K562 (cell line): ENCODE results near the gene ADAM15. TPM values are rescaled to one million over a fixed set of nuclear protein-coding genes. Genes with fewer than 3 reads are reported as not detected.

Source experiments
- COPS2 ChIP-seq: fragments of 450-650 bp; conservative IDR thresholded peaks from 2 replicates; pipeline ENCODE4 v1.6.1; 2016; ENCODE audit warnings: mild to moderate bottlenecking, moderate library complexity
- CREB3L1 ChIP-seq: fragments of 450-650 bp; IDR thresholded peaks from 2 replicates; pipeline ENCODE4 v1.6.1; 2014; ENCODE audit warnings: low read depth, mild to moderate bottlenecking, moderate library complexity, borderline replicate concordance
- DPF2 ChIP-seq: fragments of 450-650 bp; IDR thresholded peaks from 2 replicates; pipeline ENCODE4 v1.6.1; 2016
- ELF2 ChIP-seq: fragments of 250-450 bp; sonication (Bioruptor Pico); IDR thresholded peaks from 2 replicates; pipeline ENCODE4 v1.5.0; 2021; ENCODE audit warnings: mild to moderate bottlenecking
- FOXA3 ChIP-seq, 2 experiments: fragments of 450-650 bp in 1 of 2; sonication (generic) in 1 of 2; formaldehyde crosslinking; IDR thresholded peaks in 1 of 2; conservative IDR thresholded peaks in 1 of 2; 2 replicates each; pipeline versions ENCODE4 v1.4.0 to v1.8.0; 2020 to 2022; ENCODE audit warnings: mild to moderate bottlenecking in 2 of 2, missing genetic modification reagents in 1 of 2
- MTA3 ChIP-seq: fragments of 450-650 bp; formaldehyde crosslinking; IDR thresholded peaks from 2 replicates; pipeline ENCODE4 v1.6.1; 2017; ENCODE audit warnings: mild to moderate bottlenecking, borderline replicate concordance
- PML ChIP-seq: IDR thresholded peaks from 2 replicates; pipeline ENCODE4 v1.6.1; 2012; ENCODE audit warnings: low read length, inconsistent platforms
- PREB ChIP-seq: sonication (generic); formaldehyde crosslinking; IDR thresholded peaks from 2 replicates; pipeline ENCODE4 v1.8.1; 2023; ENCODE audit warnings: mild to moderate bottlenecking, missing genetic modification reagents
- SIN3B ChIP-seq: fragments of 450-650 bp; IDR thresholded peaks from 2 replicates; pipeline ENCODE4 v1.6.1; 2017; ENCODE audit warnings: low read depth, mild to moderate bottlenecking, moderate library complexity
- SMAD4 ChIP-seq: fragments of 250-450 bp; sonication (Bioruptor Pico); conservative IDR thresholded peaks from 2 replicates; pipeline ENCODE4 v1.8.0; 2021; ENCODE audit warnings: inconsistent platforms, mild to moderate bottlenecking, moderate library complexity
- STAG1 ChIP-seq: sonication (generic); formaldehyde crosslinking; IDR thresholded peaks from 2 replicates; pipeline ENCODE4 v1.5.0; 2020; ENCODE audit warnings: missing genetic modification reagents, borderline replicate concordance
- SUPT5H ChIP-seq: fragments of 450-650 bp; IDR thresholded peaks from 2 replicates; pipeline ENCODE4 v1.6.1; 2016
- VEZF1 ChIP-seq: fragments of 200-800 bp; sonication (Bioruptor generic); IDR thresholded peaks from 2 replicates; pipeline ENCODE4 v1.6.1; 2017; ENCODE audit warnings: missing genetic modification characterization, missing compliant biosample characterization
- YBX1 ChIP-seq: fragments of 450-650 bp; IDR thresholded peaks from 2 replicates; pipeline ENCODE4 v1.7.1; 2016; ENCODE audit warnings: mild to moderate bottlenecking
- ZKSCAN1 ChIP-seq: fragments of 150-350 bp; IDR thresholded peaks from 2 replicates; pipeline ENCODE4 v1.6.1; 2016; ENCODE audit warnings: low read depth, low read length
- ZNF23 ChIP-seq: fragments of 250-450 bp; sonication (Bioruptor Pico); IDR thresholded peaks from 2 replicates; pipeline ENCODE4 v1.4.0; 2020; ENCODE audit warnings: mild to moderate bottlenecking
- ZNF512 ChIP-seq: IDR thresholded peaks from 2 replicates; pipeline ENCODE4 v1.6.1; 2016; ENCODE audit warnings: missing genetic modification characterization, missing compliant biosample characterization
- ZNF695 ChIP-seq: fragments of 450-650 bp; formaldehyde crosslinking; IDR thresholded peaks from 2 replicates; pipeline ENCODE4 v1.4.0; 2020; ENCODE audit warnings: mild to moderate bottlenecking, moderate library complexity
- polyA plus RNA-seq, 8 experiments: library from polyadenylated mRNA; depleted of rRNA in 4 of 8; stranded (reverse) in 5 of 8; unstranded in 3 of 8; fragments of >200 nt; fragmentation: Nextera tagmentation in 2 of 8; fragmentation: Illumina TruSeq in 1 of 8; extraction: Ambion mirVana in 2 of 8; extraction: Trizol in 1 of 8; gene quantifications; 2 replicates each; pipeline versions ENCODE4 v1.2.1 to v1.2.3, GENCODE V29; 2011 to 2014; ENCODE audit warnings: inconsistent platforms in 1 of 8, missing spikeins in 1 of 8
- total RNA-seq, 7 experiments: library from RNA; depleted of rRNA in 6 of 7; stranded (reverse); fragments of >200 nt in 6 of 7; fragmentation: Illumina TruSeq in 2 of 7; extraction: Trizol in 2 of 7; gene quantifications; 2 replicates each; pipeline versions ENCODE4 v1.2.1 to v1.2.3, GENCODE V29; 2011 to 2021; ENCODE audit warnings: low replicate concordance in 1 of 7
- TF ChIP-seq, protein P1 (sequence below): fragments of 250-450 bp; sonication (Bioruptor Pico); IDR thresholded peaks from 2 replicates; pipeline ENCODE4 v1.6.1; 2021; ENCODE audit warnings: mild to moderate bottlenecking
- TF ChIP-seq, protein P2 (sequence below): IDR thresholded peaks from 2 replicates; pipeline ENCODE4 v1.6.1; 2014; ENCODE audit warnings: antibody characterized with exemption

ADAM15 gene
- total and polyA plus RNA-seq, 9 of the 15 experiments (the other 6 are each of a cell fraction or from before 2014, with no cell fraction given) = 0.69 to 72.3 (median 32.8) TPM

DNA sequence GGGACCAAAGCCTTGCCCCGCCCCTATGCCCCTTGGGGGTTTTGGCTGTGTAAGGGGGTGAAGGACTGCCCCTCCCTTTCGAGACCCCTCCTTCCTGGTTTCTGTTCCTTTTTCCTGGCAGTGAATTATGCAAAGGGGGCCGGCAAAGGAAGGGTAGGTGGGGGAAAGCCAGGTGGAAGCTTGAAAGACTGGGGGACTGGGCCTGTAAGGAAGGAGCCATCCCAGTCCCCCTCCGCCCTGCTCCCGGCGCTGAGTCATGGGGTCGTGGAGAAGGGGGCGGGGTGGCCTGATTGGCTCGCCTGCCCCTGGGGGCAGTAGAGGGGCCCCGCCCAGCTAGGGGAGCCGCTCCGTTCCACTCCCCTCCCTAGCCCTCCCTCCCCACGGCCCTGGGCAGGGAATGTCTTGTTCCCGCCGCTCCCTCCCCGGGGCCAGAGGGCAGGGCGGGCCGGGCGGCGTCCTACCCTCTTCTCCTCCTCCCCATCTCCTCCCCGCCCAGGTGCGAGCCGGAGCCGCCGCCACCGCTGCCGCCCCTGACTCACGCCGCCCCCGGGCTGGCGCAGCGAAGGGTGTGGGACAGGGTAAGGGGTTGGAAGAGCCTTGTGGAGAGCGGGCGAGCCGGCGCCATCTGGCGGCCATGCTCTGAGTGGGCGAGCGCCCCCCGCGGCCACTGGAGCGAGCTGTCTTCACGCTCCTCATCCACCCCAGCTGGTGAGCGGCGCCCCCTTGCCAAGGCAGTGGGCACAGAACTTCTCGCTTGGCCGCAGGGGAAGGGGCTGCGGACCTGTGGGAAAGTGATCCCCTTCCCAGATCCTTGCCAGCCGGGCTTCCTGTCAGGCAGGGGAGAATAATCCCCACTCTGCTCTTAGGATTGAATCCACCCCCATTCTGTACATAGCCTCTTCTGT is 33.8 kb upstream of the ADAM15 start (continued):
- TF ChIP-seq PML (no peak; the same call in 1 of the 2 replicates), ZKSCAN1 (no peak), SUPT5H (peak; percentile 73), VEZF1 (CRISPR knock-in tag) (peak; percentile 86), PREB (CRISPR knock-in tag) (no peak), CREB3L1 (no peak), DPF2 (peak; percentile 73; the same call in 1 of the 2 replicates), YBX1 (no peak), FOXA3 (CRISPR knock-in tag; conservative IDR thresholded peaks at IDR 0.05 in 1 of 2, IDR thresholded peaks at IDR 0.05 in 1 of 2) (no peak; a peak in 1 of 4 replicates), SIN3B (no peak), SMAD4 (CRISPR knock-in tag) (peak; percentile 92), STAG1 (CRISPR knock-in tag) (no peak), MTA3 (peak; percentile 97), ELF2 (peak; percentile 74), ZNF512 (tag) (no peak), COPS2 (no peak), ZNF23 (no peak), ZNF695 (CRISPR knock-in tag) (no peak)
- TF ChIP-seq, protein P1, sequence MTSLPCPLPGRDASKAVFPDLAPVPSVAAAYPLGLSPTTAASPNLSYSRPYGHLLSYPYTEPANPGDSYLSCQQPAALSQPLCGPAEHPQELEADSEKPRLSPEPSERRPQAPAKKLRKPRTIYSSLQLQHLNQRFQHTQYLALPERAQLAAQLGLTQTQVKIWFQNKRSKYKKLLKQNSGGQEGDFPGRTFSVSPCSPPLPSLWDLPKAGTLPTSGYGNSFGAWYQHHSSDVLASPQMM (CRISPR knock-in tag) = no peak
- TF ChIP-seq, protein P2, sequence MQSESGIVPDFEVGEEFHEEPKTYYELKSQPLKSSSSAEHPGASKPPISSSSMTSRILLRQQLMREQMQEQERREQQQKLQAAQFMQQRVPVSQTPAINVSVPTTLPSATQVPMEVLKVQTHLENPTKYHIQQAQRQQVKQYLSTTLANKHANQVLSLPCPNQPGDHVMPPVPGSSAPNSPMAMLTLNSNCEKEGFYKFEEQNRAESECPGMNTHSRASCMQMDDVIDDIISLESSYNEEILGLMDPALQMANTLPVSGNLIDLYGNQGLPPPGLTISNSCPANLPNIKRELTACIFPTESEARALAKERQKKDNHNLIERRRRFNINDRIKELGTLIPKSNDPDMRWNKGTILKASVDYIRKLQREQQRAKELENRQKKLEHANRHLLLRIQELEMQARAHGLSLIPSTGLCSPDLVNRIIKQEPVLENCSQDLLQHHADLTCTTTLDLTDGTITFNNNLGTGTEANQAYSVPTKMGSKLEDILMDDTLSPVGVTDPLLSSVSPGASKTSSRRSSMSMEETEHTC = peak; percentile 28; the same call in 1 of the 2 replicates
